Cardiac fibroblast (primary cell): ENCODE results near the gene RPN1.

Experiments used
- DNase-seq, 2 donors: peaks; one replicate each; pipeline versions ENCODE4 v3.0.0 to v3.0.0-alpha.2; 2010; ENCODE audit warnings: low read depth in 2 of 2
- H3K4me3 ChIP-seq, 2 donors: replicated peaks in 1 of 2; 1 replicate in 1 of 2; 2 replicates in 1 of 2; pipeline ENCODE4 v1.5.1; 2011; ENCODE audit warnings: low read depth in 2 of 2, low read length in 2 of 2, mild to moderate bottlenecking in 2 of 2, moderate library complexity in 1 of 2
- CTCF ChIP-seq: IDR thresholded peaks from one replicate; pipeline ENCODE4 v1.5.1; 2011; ENCODE audit warnings: low read depth, mild to moderate bottlenecking, low read length, inconsistent platforms

The RPN1 gene

GRCh38 chr3:128572644-128573105 is 77.9 kb downstream of the RPN1 start:
- DNase-seq = no peak
- peak; percentile 23 for TF ChIP-seq CTCF
- no peak overlapping the region for H3K4me3 ChIP-seq

- no peak overlapping the region for H3K4me3 ChIP-seq
- no peak for DNase-seq
- TF ChIP-seq CTCF = no peak
Measured at GRCh38 chr3:128572013-128572412, 78.6 kb downstream of the RPN1 start.
